ENCODE measurements around the gene KCNQ2. TPM values are rescaled to one million over a fixed set of nuclear protein-coding genes. Genes with fewer than 3 reads are reported as not detected.

KCNQ2 gene
- polyA plus RNA-seq, 3 donors = not detected

- Histone ChIP-seq H3K36me3 (replicated peaks in 1 of 2; ENCODE audit: control insufficient read depth in 1 of 2, insufficient read depth in 2 of 2, low read length in 2 of 2) (no peaks in the 10 kb centered on the region), H3K9ac (ENCODE audit: insufficient read depth, low read length, poor library complexity, severe bottlenecking) (no peak overlapping the region), H3K4me1 (ENCODE audit: control insufficient read depth in 1 of 2, insufficient read depth in 2 of 2, low read length in 2 of 2) (no peaks in the 10 kb centered on the region), H2AFZ (ENCODE audit: insufficient read depth, low read depth, low read length, poor library complexity, severe bottlenecking) (no peak overlapping the region), H3K4me3 (replicated peaks in 1 of 3; ENCODE audit: low read depth in 2 of 3, low read length in 3 of 3) (no peak overlapping the region), H3K27ac (ENCODE audit: low read depth in 1 of 2, low read length in 2 of 2) (no peak overlapping the region), H4K20me1 (ENCODE audit: insufficient read depth, low read length) (no peaks in the 10 kb centered on the region), H3K79me2 (ENCODE audit: insufficient read depth, low read length) (no peaks in the 10 kb centered on the region), H3K9me3 (replicated peaks in 1 of 2; ENCODE audit: control insufficient read depth in 1 of 2, insufficient read depth in 1 of 2, low read length in 2 of 2) (peaks cover 30 to 34% of the 10 kb centered on the region in 2 donors), H3K27me3 (ENCODE audit: control insufficient read depth in 2 of 2, insufficient read depth in 2 of 2, low read length in 2 of 2) (no peaks in the 10 kb centered on the region), H3K4me2 (replicated peaks; ENCODE audit: extremely low read depth, low read length, poor library complexity, severe bottlenecking) (no peak overlapping the region)
- 90% methylated on average over 12 of the region's 18 CpGs for WGBS (ENCODE audit: insufficient coverage)
- intact Hi-C loops (cut with micrococcal nuclease) = no loop called here
- Mint-ChIP-seq H3K36me3 (no peaks in the 10 kb centered on the region), H3K4me3 (no peak overlapping the region), H3K27me3 (ENCODE audit: low read depth in 3 of 3) (peaks cover 1 to 18% (median 11%) of the 10 kb centered on the region in 3 donors), H3K4me1 (no peaks in the 10 kb centered on the region), H3K27ac (no peak overlapping the region), H3K9me3 (peaks cover 19 to 34% (median 24%) of the 10 kb centered on the region in 7 donors)
- TF ChIP-seq, protein P1, sequence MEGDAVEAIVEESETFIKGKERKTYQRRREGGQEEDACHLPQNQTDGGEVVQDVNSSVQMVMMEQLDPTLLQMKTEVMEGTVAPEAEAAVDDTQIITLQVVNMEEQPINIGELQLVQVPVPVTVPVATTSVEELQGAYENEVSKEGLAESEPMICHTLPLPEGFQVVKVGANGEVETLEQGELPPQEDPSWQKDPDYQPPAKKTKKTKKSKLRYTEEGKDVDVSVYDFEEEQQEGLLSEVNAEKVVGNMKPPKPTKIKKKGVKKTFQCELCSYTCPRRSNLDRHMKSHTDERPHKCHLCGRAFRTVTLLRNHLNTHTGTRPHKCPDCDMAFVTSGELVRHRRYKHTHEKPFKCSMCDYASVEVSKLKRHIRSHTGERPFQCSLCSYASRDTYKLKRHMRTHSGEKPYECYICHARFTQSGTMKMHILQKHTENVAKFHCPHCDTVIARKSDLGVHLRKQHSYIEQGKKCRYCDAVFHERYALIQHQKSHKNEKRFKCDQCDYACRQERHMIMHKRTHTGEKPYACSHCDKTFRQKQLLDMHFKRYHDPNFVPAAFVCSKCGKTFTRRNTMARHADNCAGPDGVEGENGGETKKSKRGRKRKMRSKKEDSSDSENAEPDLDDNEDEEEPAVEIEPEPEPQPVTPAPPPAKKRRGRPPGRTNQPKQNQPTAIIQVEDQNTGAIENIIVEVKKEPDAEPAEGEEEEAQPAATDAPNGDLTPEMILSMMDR (IDR thresholded peaks at IDR 0.05) = no peak
- DNase-seq = no peak
Observed at GRCh38 chr20:63384336-63384735, 88.1 kb downstream of the KCNQ2 start.

DNA sequence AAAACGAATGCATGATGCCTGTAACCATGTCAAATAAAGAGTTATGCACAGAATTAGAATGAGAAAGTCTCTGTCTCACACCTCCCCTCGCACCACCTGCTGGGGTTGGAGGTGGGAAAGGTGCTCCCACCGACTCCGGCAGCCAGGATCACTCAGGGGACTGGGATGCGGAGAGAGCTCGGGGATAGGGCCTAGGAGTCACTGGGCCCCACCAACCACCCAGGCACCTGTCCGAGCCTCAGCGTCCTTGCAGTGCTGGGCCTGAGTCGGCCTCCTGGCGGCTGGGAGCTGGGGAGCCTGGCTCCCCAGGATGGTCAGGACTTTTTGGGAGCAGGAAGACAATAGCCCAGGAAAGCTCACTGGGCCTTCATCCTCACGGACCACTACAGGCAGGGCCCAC lies 88.9 kb downstream of the KCNQ2 start:
- H3K4me1 Mint-ChIP-seq = no peaks in the 10 kb centered on the region
- Histone ChIP-seq H3K27ac (ENCODE audit: low read depth in 1 of 2, low read length in 2 of 2) (no peak overlapping the region), H3K9me3 (replicated peaks in 1 of 2; ENCODE audit: control insufficient read depth in 1 of 2, insufficient read depth in 1 of 2, low read length in 2 of 2) (peaks cover 30% of the 10 kb centered on the region in 2 donors), H3K36me3 (replicated peaks in 1 of 2; ENCODE audit: control insufficient read depth in 1 of 2, insufficient read depth in 2 of 2, low read length in 2 of 2) (no peaks in the 10 kb centered on the region), H3K9ac (ENCODE audit: insufficient read depth, low read length, poor library complexity, severe bottlenecking) (no peak overlapping the region), H4K20me1 (ENCODE audit: insufficient read depth, low read length) (no peaks in the 10 kb centered on the region), H3K4me2 (replicated peaks; ENCODE audit: extremely low read depth, low read length, poor library complexity, severe bottlenecking) (no peak overlapping the region), H3K27me3 (ENCODE audit: control insufficient read depth in 2 of 2, insufficient read depth in 2 of 2, low read length in 2 of 2) (peaks cover 0 to 2% of the 10 kb centered on the region in 2 donors), H3K4me1 (ENCODE audit: control insufficient read depth in 1 of 2, insufficient read depth in 2 of 2, low read length in 2 of 2) (no peaks in the 10 kb centered on the region), H3K79me2 (ENCODE audit: insufficient read depth, low read length) (no peaks in the 10 kb centered on the region), H2AFZ (ENCODE audit: insufficient read depth, low read depth, low read length, poor library complexity, severe bottlenecking) (no peak overlapping the region), H3K4me3 (replicated peaks in 1 of 3; ENCODE audit: low read depth in 2 of 3, low read length in 3 of 3) (no peak overlapping the region)
- H3K27ac Mint-ChIP-seq = no peak overlapping the region
- H3K9me3 Mint-ChIP-seq = peaks cover 19 to 33% (median 22%) of the 10 kb centered on the region in 7 donors
- 90% methylated on average over 8 of the region's 11 CpGs for WGBS (ENCODE audit: insufficient coverage)
- TF ChIP-seq, protein P1 (IDR thresholded peaks at IDR 0.05) = no peak
- H3K27me3 Mint-ChIP-seq (ENCODE audit: low read depth in 3 of 3) = peaks cover 1 to 21% (median 13%) of the 10 kb centered on the region in 3 donors
- DNase-seq = no peak
- H3K36me3 Mint-ChIP-seq = no peaks in the 10 kb centered on the region
- H3K4me3 Mint-ChIP-seq = no peak overlapping the region
- intact Hi-C loops (cut with micrococcal nuclease) = no loop called here
